Activated naive CD8-positive, alpha-beta T cell treated with anti-CD3 and anti-CD28 coated beads for 36 hours (primary cell): ENCODE results near the gene CHTF8. TPM values are rescaled to one million over a fixed set of nuclear protein-coding genes. Genes with fewer than 3 reads are reported as not detected.

Experiments
- DNase-seq: peaks from one replicate; pipeline ENCODE4 v3.0.0; 2021
- H3K27ac Mint-ChIP-seq: one replicate; pipeline ENCODE4 v1.8.0; 2022; ENCODE audit warnings: mild to moderate bottlenecking, moderate library complexity, mixed read lengths
- H3K27me3 Mint-ChIP-seq: one replicate; pipeline ENCODE4 v1.8.0; 2022; ENCODE audit warnings: mild to moderate bottlenecking, mixed read lengths
- H3K36me3 Mint-ChIP-seq: one replicate; pipeline ENCODE4 v1.8.0; 2021; ENCODE audit warnings: mild to moderate bottlenecking, mixed read lengths
- H3K4me1 Mint-ChIP-seq: one replicate; pipeline ENCODE4 v1.8.0; 2021; ENCODE audit warnings: mixed read lengths
- H3K4me3 Mint-ChIP-seq: one replicate; pipeline ENCODE4 v1.8.0; 2022; ENCODE audit warnings: mild to moderate bottlenecking, moderate library complexity, mixed read lengths
- H3K9me3 Mint-ChIP-seq: one replicate; pipeline ENCODE4 v1.8.0; 2022; ENCODE audit warnings: mixed read lengths
- total RNA-seq, 2 experiments: library from RNA; stranded (reverse); gene quantifications; one replicate each; pipeline ENCODE4 v1.2.3, GENCODE V29; 2021

The CHTF8 gene
- total RNA-seq, 2 experiments from 2014 or later = 135 to 141 TPM

DNA sequence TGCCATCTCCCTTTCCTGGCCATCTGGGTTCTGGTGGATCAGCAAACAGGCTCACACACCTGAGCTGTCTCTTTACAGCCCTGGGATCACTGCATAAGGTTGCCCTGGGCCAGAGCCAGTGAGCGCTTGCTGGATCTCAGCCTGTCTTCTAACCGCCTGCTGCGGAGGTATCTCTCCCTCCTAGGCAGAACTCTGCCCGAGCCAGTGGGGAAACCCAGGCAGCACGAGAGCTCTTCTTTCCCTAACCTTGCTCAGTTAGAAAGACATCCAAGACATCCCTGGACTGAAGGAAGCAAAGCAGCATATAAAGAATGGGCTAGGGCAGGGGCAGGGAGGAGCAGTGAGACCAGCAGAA is 20.5 kb downstream of the CHTF8 start:
- no peak for DNase-seq
- no peak overlapping the region for H3K4me3 Mint-ChIP-seq
- H3K9me3 Mint-ChIP-seq = no peaks in the 10 kb centered on the region
- H3K36me3 Mint-ChIP-seq = peaks cover 11% of the 10 kb centered on the region
- peaks cover 5% of the 10 kb centered on the region for H3K4me1 Mint-ChIP-seq
- H3K27ac Mint-ChIP-seq = no peak overlapping the region
- peaks cover 23% of the 10 kb centered on the region for H3K27me3 Mint-ChIP-seq

DNA sequence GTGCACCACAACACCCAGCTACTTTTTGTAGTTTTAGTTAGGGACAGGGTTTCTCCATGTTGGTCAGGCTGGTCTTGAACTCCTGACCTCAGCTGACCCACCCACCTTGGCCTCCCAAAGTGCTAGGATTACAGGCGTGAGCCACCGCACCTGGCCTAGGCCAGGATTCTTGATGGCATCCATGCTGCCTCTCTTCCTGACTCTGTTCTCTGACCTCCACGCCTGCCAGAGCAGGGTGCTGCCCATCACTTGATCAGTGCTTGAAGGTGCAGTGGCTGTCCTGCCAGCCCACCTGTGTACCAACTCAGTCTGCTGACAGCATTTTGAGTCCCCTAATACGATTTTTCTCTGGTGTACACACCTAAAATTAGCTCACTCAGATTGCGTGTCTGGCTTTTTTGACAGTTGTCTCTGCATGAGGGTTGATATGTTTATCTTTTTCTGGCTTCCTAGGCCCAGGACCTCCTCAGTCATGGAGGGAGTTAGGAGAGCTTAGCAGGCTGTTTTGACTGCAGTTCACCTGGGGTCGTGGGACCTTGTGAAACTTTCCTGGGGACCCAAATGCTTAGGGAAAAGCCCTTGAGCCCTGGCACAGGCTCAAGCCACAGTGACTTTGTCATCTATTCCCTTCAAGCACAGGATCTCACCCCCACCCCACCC is 21.0 kb downstream of the CHTF8 start:
- H3K36me3 Mint-ChIP-seq = peaks cover 9% of the 10 kb centered on the region
- no peak for DNase-seq
- H3K9me3 Mint-ChIP-seq = no peaks in the 10 kb centered on the region
- no peak overlapping the region for H3K4me3 Mint-ChIP-seq
- no peak overlapping the region for H3K27ac Mint-ChIP-seq
- peaks cover 5% of the 10 kb centered on the region for H3K4me1 Mint-ChIP-seq
- peaks cover 28% of the 10 kb centered on the region for H3K27me3 Mint-ChIP-seq

DNA sequence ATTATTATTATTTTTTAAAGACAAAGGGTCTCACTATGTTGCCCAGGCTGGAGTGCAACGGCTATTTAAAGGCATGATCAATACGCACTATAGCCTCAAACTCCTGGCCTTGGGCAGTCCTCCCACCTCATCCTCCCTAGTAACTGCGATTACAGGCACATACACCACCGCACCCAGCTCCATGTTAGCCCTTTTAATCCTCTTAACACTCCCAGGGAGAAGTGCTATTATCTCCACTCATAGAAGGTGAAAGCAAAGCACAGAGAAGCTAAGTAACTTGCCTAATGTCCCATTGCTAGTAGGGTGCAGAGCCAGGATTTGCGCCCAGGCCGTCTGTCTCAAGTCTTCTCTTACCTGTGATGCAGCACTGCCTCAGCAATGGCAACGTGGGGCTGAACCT is 22.0 kb downstream of the CHTF8 start:
- H3K36me3 Mint-ChIP-seq = peaks cover 9% of the 10 kb centered on the region
- H3K27ac Mint-ChIP-seq = no peak overlapping the region
- DNase-seq = no peak
- peaks cover 32% of the 10 kb centered on the region for H3K27me3 Mint-ChIP-seq
- H3K4me3 Mint-ChIP-seq = no peak overlapping the region
- peaks cover 8% of the 10 kb centered on the region for H3K4me1 Mint-ChIP-seq
- no peaks in the 10 kb centered on the region for H3K9me3 Mint-ChIP-seq

DNA sequence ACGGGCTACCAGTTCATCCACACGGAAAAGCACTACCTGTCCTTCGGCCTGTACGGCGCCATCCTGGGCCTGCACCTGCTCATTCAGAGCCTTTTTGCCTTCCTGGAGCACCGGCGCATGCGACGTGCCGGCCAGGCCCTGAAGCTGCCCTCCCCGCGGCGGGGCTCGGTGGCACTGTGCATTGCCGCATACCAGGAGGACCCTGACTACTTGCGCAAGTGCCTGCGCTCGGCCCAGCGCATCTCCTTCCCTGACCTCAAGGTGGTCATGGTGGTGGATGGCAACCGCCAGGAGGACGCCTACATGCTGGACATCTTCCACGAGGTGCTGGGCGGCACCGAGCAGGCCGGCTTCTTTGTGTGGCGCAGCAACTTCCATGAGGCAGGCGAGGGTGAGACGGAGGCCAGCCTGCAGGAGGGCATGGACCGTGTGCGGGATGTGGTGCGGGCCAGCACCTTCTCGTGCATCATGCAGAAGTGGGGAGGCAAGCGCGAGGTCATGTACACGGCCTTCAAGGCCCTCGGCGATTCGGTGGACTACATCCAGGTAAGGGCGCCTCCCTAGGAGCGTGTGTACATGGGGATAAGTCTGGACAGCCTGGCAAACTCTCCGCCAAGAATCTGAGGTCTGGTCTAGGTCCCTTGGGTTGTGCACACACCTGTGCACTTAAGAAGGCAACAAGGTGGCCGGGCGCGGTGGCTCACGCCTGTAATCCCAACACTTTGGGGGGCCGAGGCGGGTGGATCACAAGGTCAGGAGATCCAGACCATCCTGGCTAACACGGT is 22.7 kb downstream of the CHTF8 start:
- H3K4me3 Mint-ChIP-seq = no peak overlapping the region
- peaks cover 9% of the 10 kb centered on the region for H3K36me3 Mint-ChIP-seq
- H3K4me1 Mint-ChIP-seq = peaks cover 11% of the 10 kb centered on the region
- no peak overlapping the region for H3K27ac Mint-ChIP-seq
- no peaks in the 10 kb centered on the region for H3K9me3 Mint-ChIP-seq
- peaks cover 38% of the 10 kb centered on the region for H3K27me3 Mint-ChIP-seq
- no peak for DNase-seq

DNA sequence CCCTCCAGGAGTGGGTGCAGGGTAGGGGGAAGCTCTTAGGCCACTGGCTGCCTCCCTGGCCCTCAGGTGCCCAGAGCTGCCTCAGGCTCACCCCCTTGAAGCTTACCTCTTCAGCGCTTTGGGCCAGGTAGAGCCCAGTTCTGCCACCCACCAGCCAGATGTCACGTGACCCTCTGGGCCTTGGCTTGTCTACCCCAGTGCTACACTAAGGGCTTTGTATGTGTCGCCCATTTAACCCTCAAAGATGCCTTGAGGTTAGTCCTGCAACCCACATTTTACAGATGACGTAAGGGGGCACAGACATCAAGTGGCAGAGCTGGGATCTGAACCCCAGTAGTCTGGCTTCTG is 23.5 kb downstream of the CHTF8 start:
- no peak for DNase-seq
- Mint-ChIP-seq H3K36me3 (peaks cover 9% of the 10 kb centered on the region), H3K4me3 (no peak overlapping the region), H3K27me3 (peaks cover 41% of the 10 kb centered on the region), H3K9me3 (no peaks in the 10 kb centered on the region), H3K4me1 (peaks cover 11% of the 10 kb centered on the region), H3K27ac (no peak overlapping the region)

DNA sequence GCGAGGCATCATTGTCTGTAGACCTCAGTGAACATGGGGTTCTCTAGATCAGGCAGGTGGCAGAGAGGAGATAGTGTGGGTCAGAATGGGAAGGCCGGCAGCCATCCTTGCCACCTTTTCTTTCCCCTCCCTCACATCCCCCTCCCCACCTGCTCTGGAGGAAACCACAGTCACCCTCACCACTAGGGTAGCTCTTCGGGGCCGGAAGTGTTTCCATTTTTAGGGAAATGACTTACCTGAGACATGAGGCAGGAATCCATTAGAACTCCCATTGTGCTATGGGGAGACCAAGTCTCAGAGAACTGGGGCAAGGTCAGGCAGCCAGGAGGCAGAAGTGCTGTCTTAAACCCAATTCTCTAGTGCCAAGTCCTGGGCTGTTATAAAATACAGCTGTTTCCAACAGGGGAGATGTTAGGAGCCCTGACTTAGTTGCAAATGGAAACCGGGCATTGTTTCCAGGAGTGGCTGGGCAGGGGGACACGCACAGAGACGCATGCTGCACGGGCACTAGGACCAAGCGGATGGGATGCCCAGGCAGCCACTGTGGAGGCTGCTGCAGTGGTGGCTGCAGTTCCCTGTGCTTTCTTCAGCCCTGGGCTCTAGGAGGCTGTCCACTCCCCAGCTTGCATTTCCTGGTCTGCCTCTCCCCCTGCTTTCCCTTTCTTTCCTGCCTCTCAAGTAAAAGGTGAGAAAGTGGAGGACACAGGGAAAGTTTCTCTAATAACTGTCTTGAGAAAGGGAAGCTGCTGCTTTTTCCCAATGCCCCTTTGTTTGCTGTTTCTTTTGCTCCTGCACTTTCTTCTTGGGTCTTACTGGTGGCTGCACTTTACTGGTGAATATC is 24.1 kb downstream of the CHTF8 start:
- no peaks in the 10 kb centered on the region for H3K9me3 Mint-ChIP-seq
- DNase-seq = no peak
- no peak overlapping the region for H3K4me3 Mint-ChIP-seq
- H3K4me1 Mint-ChIP-seq = peaks cover 11% of the 10 kb centered on the region
- no peak overlapping the region for H3K27ac Mint-ChIP-seq
- H3K27me3 Mint-ChIP-seq = peaks cover 41% of the 10 kb centered on the region
- H3K36me3 Mint-ChIP-seq = peaks cover 9% of the 10 kb centered on the region

DNA sequence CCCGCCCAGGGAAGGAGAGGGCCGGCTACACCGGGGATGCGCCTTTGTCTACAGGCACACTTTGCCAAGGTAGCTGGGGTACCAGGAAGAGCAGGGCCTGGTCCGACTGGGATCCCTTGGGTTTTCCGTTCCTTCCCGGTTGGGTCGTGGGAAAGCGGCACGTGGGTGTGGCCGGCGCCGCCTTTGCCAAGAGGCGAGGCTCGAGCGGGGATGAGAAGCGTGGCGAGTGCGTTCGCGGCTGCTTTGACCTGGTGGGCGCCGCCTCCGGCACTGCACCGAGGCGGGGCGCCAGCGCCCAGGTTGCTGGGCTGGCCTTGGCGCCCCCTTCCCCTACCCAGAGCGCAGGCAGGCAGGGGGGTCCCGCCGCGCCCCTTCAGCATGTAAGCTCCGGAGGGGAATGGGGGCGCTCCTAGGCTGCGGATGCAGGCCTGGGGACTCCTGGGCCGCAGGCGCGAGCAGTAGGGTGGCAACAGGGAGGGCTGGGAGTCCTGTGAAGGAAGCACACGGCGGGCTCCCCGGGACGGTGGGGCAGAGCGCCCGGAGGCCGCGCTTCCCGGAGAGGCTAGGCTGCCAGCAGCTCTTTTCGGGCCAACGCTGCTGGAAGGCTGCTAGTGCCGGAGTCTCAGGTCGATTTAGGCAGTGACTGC is 24.9 kb downstream of the CHTF8 start:
- Mint-ChIP-seq H3K36me3 (peaks cover 9% of the 10 kb centered on the region), H3K4me1 (peaks cover 11% of the 10 kb centered on the region), H3K4me3 (peak overlapping the region; percentile 50), H3K27ac (no peak overlapping the region), H3K27me3 (peaks cover 41% of the 10 kb centered on the region), H3K9me3 (no peaks in the 10 kb centered on the region)
- DNase-seq = peak; percentile 14

DNA sequence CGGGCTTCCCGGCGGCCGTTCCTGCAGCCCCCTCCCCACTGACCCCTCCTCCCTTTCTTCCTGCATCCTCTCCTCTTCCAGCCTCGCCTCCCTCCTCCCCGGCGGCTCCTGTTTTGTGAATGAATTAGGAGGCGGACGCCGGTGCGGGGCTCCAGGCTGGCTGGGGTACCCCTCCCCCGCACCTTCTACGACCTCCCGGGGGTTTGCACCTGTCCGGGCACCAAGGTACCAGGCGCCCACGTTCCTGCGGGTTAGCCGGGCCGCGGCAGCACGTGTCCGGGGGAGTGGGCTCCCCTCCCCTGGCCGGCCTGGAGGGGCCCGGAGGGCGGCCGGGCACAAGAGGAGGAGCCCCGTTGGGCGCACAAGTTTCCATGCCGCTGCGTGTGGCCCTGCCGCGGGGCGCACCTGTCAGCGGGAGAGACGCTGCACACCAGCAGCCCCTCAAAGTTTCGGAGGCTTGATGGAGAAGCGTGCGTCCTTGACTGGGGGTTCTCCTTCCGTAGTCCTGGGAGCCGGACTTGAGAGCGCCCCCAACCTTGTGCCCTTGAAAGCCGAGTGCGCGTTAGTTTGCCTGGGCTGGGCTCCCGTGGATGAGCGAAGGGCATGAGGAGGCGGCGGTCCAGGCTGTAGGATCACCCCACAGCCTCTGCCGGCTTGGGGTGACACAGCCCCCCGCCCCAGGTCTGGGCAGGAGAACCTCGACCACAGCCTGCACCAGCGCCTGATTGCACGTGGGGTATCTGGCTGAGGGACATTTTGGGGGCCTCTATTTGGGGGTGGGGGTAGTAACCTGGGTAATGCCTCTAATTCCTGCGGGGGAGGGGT is 25.7 kb downstream of the CHTF8 start:
- H3K9me3 Mint-ChIP-seq = no peaks in the 10 kb centered on the region
- peak overlapping the region; percentile 50 for H3K4me3 Mint-ChIP-seq
- peak; percentile 15 for DNase-seq
- peaks cover 11% of the 10 kb centered on the region for H3K4me1 Mint-ChIP-seq
- no peak overlapping the region for H3K27ac Mint-ChIP-seq
- peaks cover 9% of the 10 kb centered on the region for H3K36me3 Mint-ChIP-seq
- H3K27me3 Mint-ChIP-seq = peaks cover 41% of the 10 kb centered on the region

DNA sequence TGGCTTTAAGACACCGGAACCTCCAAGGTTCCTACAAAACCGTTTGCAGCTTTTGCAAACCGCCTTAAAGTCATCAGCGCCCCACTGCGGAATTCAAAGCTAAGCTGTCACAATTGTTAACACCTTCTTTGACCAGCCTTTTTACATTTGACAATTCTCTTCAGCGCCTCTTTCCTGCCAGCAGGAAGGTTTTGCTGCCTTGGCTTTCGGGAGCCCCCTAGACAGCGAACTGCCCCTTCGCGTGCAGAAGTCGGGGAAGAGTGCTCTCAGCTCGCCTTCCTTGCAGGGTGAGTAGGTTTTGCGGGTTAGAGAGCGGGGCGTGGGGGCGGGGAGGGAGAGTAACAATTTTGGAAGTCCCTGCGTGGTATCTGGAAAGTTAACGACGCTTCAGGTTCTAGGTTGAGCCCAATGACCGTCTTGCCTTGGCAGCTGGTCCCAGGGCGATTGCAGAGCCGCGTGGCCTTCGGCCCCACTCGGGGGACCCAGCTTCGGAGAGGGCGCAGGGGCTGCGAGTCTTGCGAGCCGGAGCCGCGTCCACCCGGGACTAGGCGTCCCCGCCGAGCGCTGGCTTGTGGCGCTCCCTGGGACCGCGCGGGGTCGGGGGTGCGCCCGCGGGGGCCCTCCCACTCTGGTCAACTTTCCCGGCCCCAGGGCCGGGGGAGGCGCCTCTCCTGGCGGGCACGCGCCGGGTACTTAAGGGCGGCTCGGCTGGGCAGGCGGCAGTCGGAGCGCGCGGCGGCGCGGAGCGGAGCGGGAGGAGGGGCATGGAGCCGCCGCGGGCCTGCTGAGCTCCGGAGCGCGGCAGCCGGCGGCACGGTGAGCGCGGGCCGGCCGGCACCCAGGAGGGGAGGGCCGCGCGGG is 26.7 kb downstream of the CHTF8 start, which contains the start of gene HAS3:
Gene HAS3, plus strand, starts transcription at position 153 of the 861 bp plus-strand sequence. CDS start 3,743 bp downstream, outside the sequence.
- no peaks in the 10 kb centered on the region for H3K9me3 Mint-ChIP-seq
- H3K4me1 Mint-ChIP-seq = peaks cover 11% of the 10 kb centered on the region
- H3K27ac Mint-ChIP-seq = no peak within 1 kb of the TSS
- peaks cover 41% of the 10 kb centered on the region for H3K27me3 Mint-ChIP-seq
- peaks cover 6% of the 10 kb centered on the region for H3K36me3 Mint-ChIP-seq
- peak within 1 kb of the TSS; percentile 83 for H3K4me3 Mint-ChIP-seq
- DNase-seq = peak; percentile 57

DNA sequence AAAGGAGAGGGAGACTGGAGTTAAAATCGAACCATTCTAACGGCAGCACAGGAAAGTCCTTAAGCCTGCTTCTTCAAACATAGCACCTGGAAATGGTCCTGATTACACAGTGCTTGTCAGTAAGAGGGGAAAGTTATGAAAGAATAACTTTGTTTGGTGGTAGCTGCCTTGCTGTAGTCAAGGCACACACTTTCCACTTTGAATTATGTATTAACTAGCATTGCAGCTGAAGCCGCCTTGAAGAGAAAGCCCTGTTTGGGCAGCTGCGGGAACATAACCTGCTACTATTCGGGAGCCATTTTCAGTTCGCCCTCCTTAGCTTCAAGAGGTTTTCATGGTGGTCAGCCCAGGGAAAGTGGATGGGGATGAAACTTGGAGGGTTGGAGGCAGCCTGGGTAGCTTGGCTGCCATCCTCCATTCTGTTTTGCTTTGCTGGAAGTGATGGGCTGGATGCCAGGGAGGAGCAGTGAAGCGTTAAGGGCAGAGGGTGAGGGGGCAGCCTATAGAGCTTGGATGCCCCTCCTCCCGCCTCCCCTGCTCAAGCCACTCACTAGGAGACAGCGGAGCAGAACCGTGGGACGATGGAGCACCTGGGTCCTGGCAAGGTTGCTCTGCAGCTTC is 32.2 kb downstream of the CHTF8 start:
- Mint-ChIP-seq H3K27me3 (peaks cover 6% of the 10 kb centered on the region), H3K27ac (no peak overlapping the region), H3K9me3 (no peaks in the 10 kb centered on the region), H3K4me3 (no peak overlapping the region), H3K36me3 (no peaks in the 10 kb centered on the region), H3K4me1 (peaks cover under 1% of the 10 kb centered on the region)
- DNase-seq = no peak

DNA sequence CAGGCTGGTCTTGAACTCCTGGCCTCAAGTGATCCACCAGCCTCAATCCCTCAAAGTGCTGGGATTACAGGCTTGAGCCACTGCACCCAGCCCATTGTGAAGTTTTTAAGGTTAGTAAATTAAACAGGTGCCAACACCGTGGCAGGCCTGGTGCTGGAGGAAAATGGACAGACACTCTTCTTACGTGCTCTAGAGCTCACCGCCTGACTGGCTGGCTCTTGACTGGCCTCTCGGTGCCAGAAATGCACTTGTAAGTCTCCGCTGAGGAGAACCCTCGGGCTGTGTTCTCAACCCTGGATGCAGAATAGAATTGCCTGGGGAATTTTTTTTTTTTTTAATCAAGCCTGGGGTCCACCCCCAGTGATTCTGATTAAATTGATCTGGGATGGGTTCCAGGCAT is 37.2 kb downstream of the CHTF8 start:
- Mint-ChIP-seq H3K27me3 (no peaks in the 10 kb centered on the region), H3K9me3 (no peaks in the 10 kb centered on the region), H3K4me3 (no peak overlapping the region), H3K4me1 (peaks cover 3% of the 10 kb centered on the region), H3K36me3 (no peaks in the 10 kb centered on the region), H3K27ac (no peak overlapping the region)
- DNase-seq = no peak

DNA sequence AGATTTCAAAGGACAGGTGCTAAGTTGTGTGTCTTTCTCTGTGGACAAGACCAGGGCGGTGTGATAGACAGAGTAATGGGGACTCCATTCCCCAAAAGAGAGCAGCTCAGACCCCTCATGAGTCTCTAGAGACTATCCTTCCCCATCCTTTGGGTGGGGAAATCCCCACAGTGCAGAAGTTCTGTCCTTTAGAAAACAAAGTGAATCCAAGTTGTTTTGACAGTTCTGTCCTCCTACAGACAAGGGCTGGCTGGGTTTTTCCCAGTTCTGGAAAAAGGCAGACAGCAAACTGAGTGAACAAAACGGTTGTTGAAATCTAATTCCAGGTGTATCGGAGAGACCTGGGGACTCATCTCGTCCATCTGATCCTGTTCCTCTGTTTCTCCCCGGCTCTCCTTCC is 37.9 kb downstream of the CHTF8 start:
- Mint-ChIP-seq H3K4me3 (no peak overlapping the region), H3K9me3 (no peaks in the 10 kb centered on the region), H3K27me3 (no peaks in the 10 kb centered on the region), H3K4me1 (peaks cover 3% of the 10 kb centered on the region), H3K36me3 (no peaks in the 10 kb centered on the region), H3K27ac (no peak overlapping the region)
- no peak for DNase-seq

DNA sequence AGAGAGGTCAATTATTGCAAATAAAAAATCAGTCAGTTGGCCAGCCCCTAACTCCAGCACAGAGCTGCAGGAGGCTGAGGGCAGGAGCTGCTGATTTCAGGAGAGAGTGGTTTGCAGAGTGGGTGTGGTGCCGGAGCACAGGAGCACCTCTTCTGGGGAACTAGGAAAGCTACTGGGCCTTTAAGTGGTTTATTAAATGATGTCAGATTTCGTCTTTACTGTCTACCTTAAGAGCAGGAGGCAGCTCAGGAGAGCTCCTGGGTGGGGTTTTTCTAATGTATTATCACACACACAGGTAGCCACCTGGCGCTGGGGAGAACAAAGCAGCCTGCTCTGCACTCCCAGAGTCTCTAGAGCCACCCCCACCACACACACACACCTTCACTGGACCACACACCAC is 38.4 kb downstream of the CHTF8 start:
- H3K36me3 Mint-ChIP-seq = no peaks in the 10 kb centered on the region
- H3K4me3 Mint-ChIP-seq = no peak overlapping the region
- no peaks in the 10 kb centered on the region for H3K27me3 Mint-ChIP-seq

More for the DNA sequence above, 38.4 kb downstream of the CHTF8 start:
- H3K27ac Mint-ChIP-seq = no peak overlapping the region
- DNase-seq = no peak
- no peaks in the 10 kb centered on the region for H3K9me3 Mint-ChIP-seq
- H3K4me1 Mint-ChIP-seq = peaks cover 7% of the 10 kb centered on the region
